ENCODE data around the gene HMGN1.

HMGN1 gene

DNA sequence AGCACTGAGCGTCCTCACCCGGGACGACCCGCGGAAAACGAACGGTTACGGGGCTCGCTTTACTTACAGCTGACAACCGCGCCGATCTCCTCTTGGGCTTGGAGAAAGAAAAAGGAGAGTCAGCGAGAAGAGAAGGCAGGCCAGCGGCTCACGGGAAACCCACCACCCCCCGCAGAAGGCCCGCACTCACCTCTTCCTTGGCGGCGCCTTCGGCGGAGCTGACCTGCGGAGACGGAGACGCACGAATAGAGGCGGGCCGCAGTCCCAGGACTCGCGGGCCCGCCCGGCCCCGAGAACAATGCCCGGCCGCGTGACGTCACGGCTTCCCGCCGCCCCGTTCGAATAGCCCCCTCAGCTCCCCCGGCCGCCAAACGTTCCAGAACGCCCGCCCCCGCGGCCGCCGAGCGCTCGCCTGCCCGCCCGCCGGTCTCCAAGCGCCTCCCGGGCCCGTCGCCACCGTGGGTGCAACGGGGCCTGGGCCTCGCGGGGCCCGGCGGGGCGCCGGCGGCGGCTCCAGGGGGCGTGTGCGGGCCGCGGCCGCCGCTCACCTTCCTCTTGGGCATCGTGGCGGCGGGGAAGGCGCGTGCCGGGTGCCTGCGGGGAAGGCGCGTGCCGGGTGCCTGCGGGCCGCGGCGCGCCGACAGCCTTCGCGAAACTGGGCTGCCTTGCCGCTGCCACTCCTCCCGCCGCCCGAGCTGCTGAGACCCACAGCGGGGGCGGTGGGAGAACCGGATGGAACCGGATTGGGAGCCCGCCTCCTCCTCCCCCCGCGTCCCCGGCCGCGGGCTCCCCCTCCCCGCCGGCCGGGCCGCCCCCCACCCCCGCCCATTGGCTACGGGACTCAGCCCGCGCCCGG lies at the start of gene HMGN1:
TSS of gene HMGN1 (minus strand) at position 734 of the 856 bp plus-strand sequence. CDS start at position 563, 171 bp downstream.
- Histone ChIP-seq H3K9me3 (ENCODE audit: control insufficient read depth in 1 of 2, low read length in 2 of 2) (no peaks in the 10 kb centered on the region), H3K9ac (ENCODE audit: low read depth in 1 of 2, low read length in 2 of 2) (peak within 1 kb of the TSS; percentile 73 to 88), H3K36me3 (ENCODE audit: control insufficient read depth in 1 of 2, insufficient read depth in 2 of 2, low read length in 2 of 2) (peaks cover 5 to 21% of the 10 kb centered on the region in 2 donors), H3K4me1 (ENCODE audit: control insufficient read depth in 1 of 2, insufficient read depth in 2 of 2, low read length in 2 of 2) (peaks cover 23 to 33% of the 10 kb centered on the region in 2 donors), H3K27me3 (ENCODE audit: control insufficient read depth in 1 of 2, insufficient read depth in 2 of 2, low read length in 2 of 2) (no peaks in the 10 kb centered on the region), H3K27ac (ENCODE audit: low read depth, low read length) (peak within 1 kb of the TSS; percentile 91), H3K4me3 (ENCODE audit: low read depth in 1 of 2, low read length in 2 of 2) (peak within 1 kb of the TSS; percentile 92 to 94)

DNA sequence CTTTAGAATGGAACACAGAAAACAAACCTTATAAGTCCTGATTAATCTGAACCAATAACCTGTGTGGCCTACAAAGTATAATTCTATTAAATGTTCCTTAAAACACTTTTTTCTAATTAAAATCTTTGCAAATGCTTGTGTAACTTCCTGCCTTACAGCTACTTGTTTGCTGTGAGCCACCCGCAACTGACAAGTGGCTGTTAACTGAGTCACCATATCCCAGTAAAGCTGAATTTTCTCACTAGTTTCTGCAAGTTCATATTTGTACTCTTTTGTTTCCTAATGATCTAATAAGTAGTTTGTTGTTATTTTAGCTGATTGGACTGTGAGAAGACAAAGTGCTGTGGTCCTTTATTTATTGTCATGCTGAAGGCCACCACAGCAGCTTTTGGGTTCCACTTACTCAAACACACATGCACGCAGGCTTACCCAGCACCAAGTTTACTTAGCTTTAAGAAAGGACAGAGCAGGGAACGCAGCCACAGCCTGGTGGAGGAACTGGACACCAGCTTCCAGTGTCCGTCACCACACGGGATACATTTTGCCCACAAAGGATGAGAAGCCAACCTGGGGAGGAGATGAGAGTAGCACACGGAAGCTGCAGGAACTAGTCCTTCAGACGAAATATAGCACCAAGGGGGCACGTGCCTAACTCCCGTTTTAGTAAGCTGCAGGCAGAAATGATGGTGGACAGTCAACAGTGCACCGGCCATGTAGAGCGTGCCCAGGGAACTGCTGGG lies 48.9 kb upstream of the HMGN1 start:
- no peaks in the 10 kb centered on the region for H3K9me3 ChIP-seq (ENCODE audit: control insufficient read depth in 1 of 2, low read length in 2 of 2)
- peaks cover under 1 to 39% of the 10 kb centered on the region in 2 donors for H3K36me3 ChIP-seq (ENCODE audit: control insufficient read depth in 1 of 2, insufficient read depth in 2 of 2, low read length in 2 of 2)
- no peak overlapping the region for H3K4me3 ChIP-seq (ENCODE audit: low read depth in 1 of 2, low read length in 2 of 2)
- no peak overlapping the region for H3K27ac ChIP-seq (ENCODE audit: low read depth, low read length)
- H3K27me3 ChIP-seq (ENCODE audit: control insufficient read depth in 1 of 2, insufficient read depth in 2 of 2, low read length in 2 of 2), result no peaks in the 10 kb centered on the region
- H3K4me1 ChIP-seq (ENCODE audit: control insufficient read depth in 1 of 2, insufficient read depth in 2 of 2, low read length in 2 of 2), result no peaks in the 10 kb centered on the region
- no peak overlapping the region for H3K9ac ChIP-seq (ENCODE audit: low read depth in 1 of 2, low read length in 2 of 2)

GRCh38 chr21:39392981-39393380 lies 44.1 kb upstream of the HMGN1 start:
- no peaks in the 10 kb centered on the region for H3K9me3 ChIP-seq (ENCODE audit: control insufficient read depth in 1 of 2, low read length in 2 of 2)
- H3K36me3 ChIP-seq (ENCODE audit: control insufficient read depth in 1 of 2, insufficient read depth in 2 of 2, low read length in 2 of 2), result peaks cover 10 to 44% of the 10 kb centered on the region in 2 donors
- peaks cover 4 to 9% of the 10 kb centered on the region in 2 donors for H3K4me1 ChIP-seq (ENCODE audit: control insufficient read depth in 1 of 2, insufficient read depth in 2 of 2, low read length in 2 of 2)
- no peak overlapping the region for H3K27ac ChIP-seq (ENCODE audit: low read depth, low read length)
- H3K27me3 ChIP-seq (ENCODE audit: control insufficient read depth in 1 of 2, insufficient read depth in 2 of 2, low read length in 2 of 2), result no peaks in the 10 kb centered on the region
- H3K4me3 ChIP-seq (ENCODE audit: low read depth in 1 of 2, low read length in 2 of 2), result no peak overlapping the region
- H3K9ac ChIP-seq (ENCODE audit: low read depth in 1 of 2, low read length in 2 of 2), result no peak overlapping the region

GRCh38 chr21:39390212-39390765 lies 41.4 kb upstream of the HMGN1 start:
- Histone ChIP-seq H3K9ac (ENCODE audit: low read depth in 1 of 2, low read length in 2 of 2) (no peak overlapping the region), H3K36me3 (ENCODE audit: control insufficient read depth in 1 of 2, insufficient read depth in 2 of 2, low read length in 2 of 2) (peaks cover 10 to 32% of the 10 kb centered on the region in 2 donors), H3K9me3 (ENCODE audit: control insufficient read depth in 1 of 2, low read length in 2 of 2) (no peaks in the 10 kb centered on the region), H3K4me3 (ENCODE audit: low read depth in 1 of 2, low read length in 2 of 2) (no peak overlapping the region), H3K27me3 (ENCODE audit: control insufficient read depth in 1 of 2, insufficient read depth in 2 of 2, low read length in 2 of 2) (no peaks in the 10 kb centered on the region), H3K4me1 (ENCODE audit: control insufficient read depth in 1 of 2, insufficient read depth in 2 of 2, low read length in 2 of 2) (peaks cover 11 to 26% of the 10 kb centered on the region in 2 donors), H3K27ac (ENCODE audit: low read depth, low read length) (no peak overlapping the region)

DNA sequence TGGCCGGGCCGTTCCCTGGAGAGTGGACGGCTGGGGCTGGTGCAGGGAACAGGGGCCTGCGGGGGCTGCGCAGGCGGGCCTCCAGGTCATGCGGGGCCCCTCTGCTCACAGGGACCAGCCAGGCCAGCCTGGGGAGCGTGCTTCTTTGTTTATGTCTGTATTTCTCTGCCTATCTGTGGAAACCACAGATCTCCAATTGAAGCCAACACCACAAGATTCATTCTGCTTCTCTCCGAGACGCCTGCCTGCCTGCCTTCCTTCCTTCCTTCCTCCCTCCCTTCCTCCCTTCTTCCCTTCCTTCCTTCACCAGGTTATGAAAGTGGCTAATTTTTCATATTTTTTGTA lies 39.9 kb upstream of the HMGN1 start:
- H3K27ac ChIP-seq (ENCODE audit: low read depth, low read length), result no peak overlapping the region

DNA sequence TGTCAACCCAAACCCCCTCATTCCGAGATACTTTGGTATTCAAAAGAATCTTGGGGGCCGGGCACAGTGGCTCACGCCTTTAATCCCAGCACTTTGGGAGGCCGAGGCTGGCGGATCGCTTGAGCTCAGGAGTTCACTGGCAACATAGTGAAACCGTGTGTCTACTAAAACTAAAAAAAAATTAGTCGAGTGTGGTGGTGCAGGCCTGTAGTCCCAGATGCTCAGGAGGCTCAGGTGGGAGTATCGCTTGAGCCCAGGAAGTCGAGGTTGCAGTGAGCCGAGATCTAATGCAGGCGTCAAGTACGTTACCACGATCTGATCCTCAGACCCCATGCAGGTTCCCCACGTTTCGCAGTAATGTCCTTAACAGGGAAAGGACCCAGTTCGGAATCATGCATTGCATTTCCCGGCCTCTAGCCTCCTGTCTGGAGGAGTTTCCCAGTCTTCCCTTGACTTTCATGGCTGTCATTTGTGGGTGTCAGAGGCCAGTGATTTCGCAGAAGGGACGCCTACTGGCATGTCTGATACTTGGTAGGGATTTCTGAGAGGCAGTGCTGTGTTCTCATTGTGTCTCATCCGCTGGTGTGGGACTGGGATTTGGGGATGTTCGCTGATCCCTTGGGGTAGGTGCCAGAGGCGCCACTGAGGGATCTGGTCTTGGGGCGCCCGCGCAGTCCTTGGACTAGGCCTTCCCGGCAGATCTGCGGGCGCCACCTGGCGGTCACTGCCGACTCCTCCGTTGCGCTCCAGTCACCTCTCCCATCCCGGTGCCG lies 39.3 kb upstream of the HMGN1 start:
- no peak overlapping the region for H3K27ac ChIP-seq (ENCODE audit: low read depth, low read length)
- H3K9ac ChIP-seq (ENCODE audit: low read depth in 1 of 2, low read length in 2 of 2), result peak overlapping the region; percentile 30 to 38
- H3K36me3 ChIP-seq (ENCODE audit: control insufficient read depth in 1 of 2, insufficient read depth in 2 of 2, low read length in 2 of 2), result peaks cover 10 to 17% of the 10 kb centered on the region in 2 donors
- H3K9me3 ChIP-seq (ENCODE audit: control insufficient read depth in 1 of 2, low read length in 2 of 2), result no peaks in the 10 kb centered on the region
- H3K4me1 ChIP-seq (ENCODE audit: control insufficient read depth in 1 of 2, insufficient read depth in 2 of 2, low read length in 2 of 2), result peaks cover 11 to 32% of the 10 kb centered on the region in 2 donors
- no peaks in the 10 kb centered on the region for H3K27me3 ChIP-seq (ENCODE audit: control insufficient read depth in 1 of 2, insufficient read depth in 2 of 2, low read length in 2 of 2)
- H3K4me3 ChIP-seq (ENCODE audit: low read depth in 1 of 2, low read length in 2 of 2), result peak overlapping the region; percentile 75 to 77

More for the DNA sequence above, 39.9 kb upstream of the HMGN1 start:
- Histone ChIP-seq H3K36me3 (ENCODE audit: control insufficient read depth in 1 of 2, insufficient read depth in 2 of 2, low read length in 2 of 2) (peaks cover 10 to 21% of the 10 kb centered on the region in 2 donors), H3K4me1 (ENCODE audit: control insufficient read depth in 1 of 2, insufficient read depth in 2 of 2, low read length in 2 of 2) (peaks cover 11 to 32% of the 10 kb centered on the region in 2 donors), H3K27me3 (ENCODE audit: control insufficient read depth in 1 of 2, insufficient read depth in 2 of 2, low read length in 2 of 2) (no peaks in the 10 kb centered on the region), H3K4me3 (ENCODE audit: low read depth in 1 of 2, low read length in 2 of 2) (peak overlapping the region in 1 of 2 donors; percentile 75), H3K9ac (ENCODE audit: low read depth in 1 of 2, low read length in 2 of 2) (peak overlapping the region; percentile 30 to 38), H3K9me3 (ENCODE audit: control insufficient read depth in 1 of 2, low read length in 2 of 2) (no peaks in the 10 kb centered on the region)

DNA sequence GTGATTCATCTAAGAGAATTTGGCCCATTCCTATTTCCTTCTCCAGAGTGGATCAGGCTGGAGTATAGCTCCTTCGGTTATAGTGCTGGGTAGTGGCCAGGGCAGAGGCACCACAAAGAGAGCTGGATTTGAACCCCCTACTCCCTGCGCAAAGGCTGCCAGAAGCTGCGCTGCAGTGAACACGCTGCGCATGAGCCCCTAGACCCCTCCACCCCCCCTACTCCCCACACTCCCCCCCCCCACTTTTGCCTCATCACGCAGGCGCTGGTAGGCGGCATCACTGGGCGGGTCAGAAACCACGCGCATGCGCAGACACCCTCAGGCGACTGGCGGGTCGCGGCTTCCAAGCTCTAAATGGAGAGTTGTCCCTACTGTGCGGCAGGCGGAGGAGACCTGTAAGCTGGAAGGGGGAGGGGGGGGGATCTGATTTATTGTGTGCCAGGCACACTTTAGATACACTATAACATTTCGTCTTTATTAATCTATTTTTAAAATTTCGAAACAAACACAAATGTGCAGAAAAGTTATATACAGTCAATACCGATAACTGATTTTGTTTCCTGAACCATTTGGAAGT lies 38.7 kb upstream of the HMGN1 start:
- Histone ChIP-seq H3K4me3 (ENCODE audit: low read depth in 1 of 2, low read length in 2 of 2) (peak overlapping the region; percentile 75 to 77), H3K4me1 (ENCODE audit: control insufficient read depth in 1 of 2, insufficient read depth in 2 of 2, low read length in 2 of 2) (peaks cover 11 to 32% of the 10 kb centered on the region in 2 donors), H3K9me3 (ENCODE audit: control insufficient read depth in 1 of 2, low read length in 2 of 2) (no peaks in the 10 kb centered on the region), H3K9ac (ENCODE audit: low read depth in 1 of 2, low read length in 2 of 2) (peak overlapping the region; percentile 30 to 61), H3K27me3 (ENCODE audit: control insufficient read depth in 1 of 2, insufficient read depth in 2 of 2, low read length in 2 of 2) (no peaks in the 10 kb centered on the region), H3K36me3 (ENCODE audit: control insufficient read depth in 1 of 2, insufficient read depth in 2 of 2, low read length in 2 of 2) (peaks cover 6 to 11% of the 10 kb centered on the region in 2 donors), H3K27ac (ENCODE audit: low read depth, low read length) (no peak overlapping the region)

DNA sequence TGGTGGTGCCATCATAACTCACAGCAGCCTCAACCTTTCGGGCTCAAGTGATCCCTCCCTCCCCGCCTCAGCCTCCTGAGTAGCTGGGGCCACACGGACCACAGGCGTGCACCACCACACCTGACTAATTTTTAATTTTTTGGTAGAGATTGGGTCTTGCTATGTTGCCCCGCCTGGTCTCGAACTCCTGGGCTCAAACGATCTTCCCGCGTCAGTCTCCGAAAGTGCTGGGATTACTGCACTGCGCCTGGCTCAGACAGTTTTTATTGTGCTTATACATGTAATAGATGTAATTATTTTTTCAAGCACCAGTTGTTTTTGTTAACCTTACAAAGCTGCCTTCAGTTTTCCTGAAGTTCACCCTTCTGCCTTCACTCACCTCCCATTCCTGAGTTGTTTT lies 38.0 kb upstream of the HMGN1 start:
- Histone ChIP-seq H3K9me3 (ENCODE audit: control insufficient read depth in 1 of 2, low read length in 2 of 2) (no peaks in the 10 kb centered on the region), H3K9ac (ENCODE audit: low read depth in 1 of 2, low read length in 2 of 2) (peak overlapping the region in 1 of 2 donors; percentile 61), H3K4me3 (ENCODE audit: low read depth in 1 of 2, low read length in 2 of 2) (peak overlapping the region in 1 of 2 donors; percentile 75), H3K27me3 (ENCODE audit: control insufficient read depth in 1 of 2, insufficient read depth in 2 of 2, low read length in 2 of 2) (no peaks in the 10 kb centered on the region), H3K4me1 (ENCODE audit: control insufficient read depth in 1 of 2, insufficient read depth in 2 of 2, low read length in 2 of 2) (peaks cover 11 to 32% of the 10 kb centered on the region in 2 donors), H3K36me3 (ENCODE audit: control insufficient read depth in 1 of 2, insufficient read depth in 2 of 2, low read length in 2 of 2) (peaks cover 0 to 4% of the 10 kb centered on the region in 2 donors), H3K27ac (ENCODE audit: low read depth, low read length) (no peak overlapping the region)

GRCh38 chr21:39386194-39386593 lies 37.3 kb upstream of the HMGN1 start:
- Histone ChIP-seq H3K4me1 (ENCODE audit: control insufficient read depth in 1 of 2, insufficient read depth in 2 of 2, low read length in 2 of 2) (peaks cover 13 to 34% of the 10 kb centered on the region in 2 donors), H3K27ac (ENCODE audit: low read depth, low read length) (no peak overlapping the region), H3K27me3 (ENCODE audit: control insufficient read depth in 1 of 2, insufficient read depth in 2 of 2, low read length in 2 of 2) (no peaks in the 10 kb centered on the region), H3K36me3 (ENCODE audit: control insufficient read depth in 1 of 2, insufficient read depth in 2 of 2, low read length in 2 of 2) (no peaks in the 10 kb centered on the region), H3K9ac (ENCODE audit: low read depth in 1 of 2, low read length in 2 of 2) (peak overlapping the region; percentile 37 to 70), H3K9me3 (ENCODE audit: control insufficient read depth in 1 of 2, low read length in 2 of 2) (no peaks in the 10 kb centered on the region), H3K4me3 (ENCODE audit: low read depth in 1 of 2, low read length in 2 of 2) (peak overlapping the region; percentile 49 to 66)

All from duodenal mucosa (tissue), 2 donors.